GM21529 (cell line): ENCODE data around the gene PHF20.
"Not testable (repeated sequence)": the region's sequence is repeated elsewhere in the genome, so short reads cannot be mapped to it uniquely, and the experiment has no call there.

Experiments used
- ATAC-seq: cut with Tn5 transposase; IDR thresholded peaks from one replicate; pipeline ENCODE4 v1.9.1; 2021; ENCODE audit not compliant: unreplicated experiment

Gene PHF20

DNA sequence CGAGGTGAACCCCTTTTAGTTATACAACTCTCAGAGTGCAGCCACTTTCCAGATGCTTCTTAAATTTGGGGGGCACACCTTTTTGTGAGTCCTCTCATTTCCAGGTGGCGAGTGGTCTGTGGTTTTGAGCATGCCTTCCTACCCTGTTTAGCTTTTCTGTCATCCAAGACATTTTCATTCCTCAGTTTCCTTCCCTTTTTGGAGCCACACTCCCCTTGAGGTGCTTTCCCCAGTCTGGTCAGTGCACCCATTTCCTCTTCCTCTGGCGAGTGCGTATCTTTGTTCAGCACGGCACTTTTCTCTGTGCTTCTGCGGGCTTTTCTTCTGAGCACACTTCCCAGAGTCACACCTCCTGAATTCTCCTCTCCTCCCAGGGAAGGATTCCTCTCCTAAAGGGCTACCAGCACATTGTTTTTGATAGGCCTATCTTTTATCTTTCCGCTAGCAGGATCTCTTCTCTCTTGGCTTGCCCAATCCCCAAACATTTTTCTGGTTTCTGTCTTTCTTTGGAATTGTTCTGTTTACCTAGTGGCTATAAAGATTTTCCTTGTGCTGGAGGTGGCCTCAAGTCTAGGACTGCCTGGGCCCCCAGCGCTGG lies 1.4 kb downstream of the PHF20 start:
- no peak for ATAC-seq

DNA sequence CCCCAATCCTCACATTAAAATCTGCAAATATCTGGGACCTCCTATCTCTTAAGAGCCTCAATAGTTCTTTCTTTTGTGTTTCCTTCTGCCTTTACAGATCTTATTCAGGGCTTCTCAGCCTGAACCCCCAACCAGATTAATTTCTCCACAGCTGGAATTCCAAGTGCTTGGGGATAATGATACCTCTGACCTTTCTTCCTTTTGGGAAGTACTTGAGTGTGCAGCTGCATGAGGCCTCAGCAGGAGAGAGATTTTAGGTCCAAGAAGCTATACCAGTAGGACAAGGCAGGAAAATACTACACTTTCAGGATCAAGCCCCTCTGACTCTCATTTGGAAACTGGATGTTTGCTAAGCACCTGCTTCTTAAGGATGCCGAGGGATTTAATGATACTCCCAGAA lies 2.6 kb downstream of the PHF20 start:
- no peak for ATAC-seq

- ATAC-seq, result no peak
Measured at GRCh38 chr20:35776513-35777101, 4.8 kb downstream of the PHF20 start.

GRCh38 chr20:35783811-35784210 lies 12.0 kb downstream of the PHF20 start:
- ATAC-seq, result not testable (repeated sequence)

DNA sequence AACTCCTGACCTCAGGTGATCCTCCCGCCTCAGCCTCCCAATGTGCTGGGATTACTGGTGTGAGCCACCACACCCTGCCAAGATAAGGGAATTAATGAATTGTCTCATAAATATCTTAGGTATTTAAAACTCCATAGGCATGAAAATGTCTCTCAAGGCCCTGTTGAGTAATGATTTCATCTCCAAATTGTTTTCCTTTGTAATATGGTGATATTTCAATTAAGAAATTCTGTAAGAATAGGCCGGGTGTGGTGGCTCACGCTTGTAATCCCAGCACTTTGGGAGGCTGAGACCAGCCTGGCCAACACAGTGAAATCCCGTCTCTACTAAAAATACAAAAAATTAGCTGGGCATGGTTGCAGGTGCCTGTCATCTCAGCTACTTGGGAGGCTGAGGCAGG lies 13.7 kb downstream of the PHF20 start:
- not testable (repeated sequence) for ATAC-seq

- no peak for ATAC-seq
Measured at GRCh38 chr20:35788796-35789195, 17.0 kb downstream of the PHF20 start.

DNA sequence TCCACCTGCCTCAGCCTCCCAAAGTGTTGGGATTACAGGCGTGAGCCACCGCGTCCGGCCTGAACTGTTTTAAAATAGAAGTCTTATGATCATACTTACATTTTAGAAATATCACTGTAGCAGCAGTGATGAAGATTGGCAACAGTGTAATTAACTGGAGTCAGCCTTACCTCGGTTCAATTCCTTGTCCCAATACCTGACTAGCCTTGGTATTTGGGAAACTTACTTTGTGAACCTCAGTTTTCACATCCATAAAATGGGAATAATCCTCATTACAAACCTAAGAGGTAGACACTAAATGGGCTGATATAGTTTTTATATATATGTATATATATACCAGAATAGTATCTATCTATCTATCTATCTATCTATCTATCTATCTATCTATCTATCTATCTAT lies 19.3 kb downstream of the PHF20 start:
- no peak for ATAC-seq

GRCh38 chr20:35791821-35792220 lies 20.0 kb downstream of the PHF20 start:
- no peak for ATAC-seq

DNA sequence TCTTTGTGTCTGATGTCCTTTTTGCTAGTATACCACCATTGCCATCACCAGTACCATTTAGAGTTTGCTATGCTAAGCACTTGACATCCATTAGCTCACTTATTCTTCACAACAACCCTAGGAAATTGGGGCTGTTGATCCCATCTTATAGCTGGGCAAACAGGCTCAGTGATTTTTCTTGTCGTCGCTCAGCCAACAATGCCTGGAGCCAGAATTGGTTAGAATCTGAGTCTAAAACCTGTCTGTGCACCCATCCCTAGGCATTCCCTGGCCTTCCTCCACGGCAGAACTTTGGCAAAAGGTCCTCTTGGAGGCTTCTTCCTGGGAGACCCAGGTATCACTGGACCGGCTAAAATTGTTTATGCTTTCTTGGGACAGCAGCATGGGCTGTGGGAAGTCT lies 20.9 kb downstream of the PHF20 start:
- ATAC-seq, result no peak

DNA sequence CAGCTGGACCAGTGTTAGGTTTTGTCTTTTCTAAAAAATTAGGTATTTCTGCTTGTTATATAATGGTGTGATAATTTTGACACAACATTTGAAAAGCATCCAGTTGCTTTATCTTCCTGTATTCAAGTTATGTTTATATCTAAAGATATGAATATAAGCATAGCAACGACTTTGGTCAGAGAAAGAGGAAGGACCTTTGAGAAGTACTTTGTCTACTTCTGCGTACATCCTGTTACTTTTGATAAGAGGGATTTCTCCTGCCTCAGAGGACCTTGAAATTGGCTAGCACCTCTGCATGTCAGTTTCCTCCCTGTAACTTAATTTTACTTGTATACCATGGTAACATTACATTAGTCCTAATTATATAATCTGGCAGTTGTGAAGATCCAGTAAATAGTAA lies 24.8 kb downstream of the PHF20 start:
- ATAC-seq, result no peak

DNA sequence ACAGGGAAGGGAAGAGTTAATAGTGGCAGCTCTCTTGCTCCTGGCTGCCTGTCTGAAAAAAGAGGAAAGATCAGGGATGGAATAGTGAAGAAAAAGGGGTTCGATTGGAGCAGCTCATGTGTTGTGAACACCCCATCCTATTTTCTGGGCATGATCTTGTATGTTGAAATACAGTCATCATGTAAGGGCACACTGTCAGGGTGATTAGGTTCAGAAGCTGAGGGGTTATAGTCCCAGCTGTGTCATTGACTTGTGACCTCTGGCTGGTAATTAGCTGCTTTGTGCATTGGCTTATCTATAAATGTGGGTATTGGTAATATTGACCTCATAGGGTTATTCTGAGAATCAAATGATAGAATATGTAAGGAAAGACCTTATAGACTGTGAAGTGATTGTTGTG lies 30.1 kb downstream of the PHF20 start:
- ATAC-seq, result no peak

DNA sequence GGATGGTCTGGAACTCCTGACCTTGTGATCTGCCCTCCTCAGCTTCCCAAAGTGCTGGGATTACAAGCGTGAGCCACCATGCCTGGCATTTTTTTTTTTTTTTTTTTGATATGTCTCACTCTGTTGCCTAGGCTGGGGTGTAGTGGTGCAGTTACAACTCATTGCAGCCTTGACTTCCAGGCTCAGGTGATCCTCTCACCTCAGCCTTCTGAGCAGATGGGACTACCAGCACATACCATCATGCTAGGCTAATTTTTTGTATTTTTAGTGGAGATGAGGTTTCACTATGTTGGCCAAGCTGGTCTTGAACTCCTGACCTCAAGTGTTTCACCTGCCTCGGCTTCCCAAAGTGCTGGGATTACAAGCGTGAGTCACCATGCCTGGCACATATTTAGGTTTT lies 34.3 kb downstream of the PHF20 start:
- no peak for ATAC-seq

GRCh38 chr20:35807877-35808276 lies 36.1 kb downstream of the PHF20 start:
- ATAC-seq, result no peak

DNA sequence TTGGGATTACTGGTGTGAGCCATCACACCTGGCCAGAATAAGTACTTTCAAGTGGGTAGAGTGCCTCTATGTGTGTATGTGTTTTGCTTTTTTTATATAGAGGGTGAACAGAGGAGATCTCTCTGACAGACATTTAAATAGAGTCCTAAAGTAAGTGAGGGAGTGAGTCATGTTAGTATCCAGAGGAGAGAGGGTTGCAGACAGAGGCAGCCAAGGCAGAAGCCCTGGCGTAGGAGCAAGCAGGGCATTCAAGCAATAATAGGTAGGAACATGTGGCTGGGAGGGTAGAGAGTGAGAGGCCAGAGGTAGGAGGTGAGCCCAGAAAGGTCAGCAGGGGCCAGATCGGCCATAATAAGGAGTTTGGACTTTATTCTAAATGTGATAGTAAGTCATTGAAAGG lies 48.9 kb downstream of the PHF20 start:
- ATAC-seq, result no peak

DNA sequence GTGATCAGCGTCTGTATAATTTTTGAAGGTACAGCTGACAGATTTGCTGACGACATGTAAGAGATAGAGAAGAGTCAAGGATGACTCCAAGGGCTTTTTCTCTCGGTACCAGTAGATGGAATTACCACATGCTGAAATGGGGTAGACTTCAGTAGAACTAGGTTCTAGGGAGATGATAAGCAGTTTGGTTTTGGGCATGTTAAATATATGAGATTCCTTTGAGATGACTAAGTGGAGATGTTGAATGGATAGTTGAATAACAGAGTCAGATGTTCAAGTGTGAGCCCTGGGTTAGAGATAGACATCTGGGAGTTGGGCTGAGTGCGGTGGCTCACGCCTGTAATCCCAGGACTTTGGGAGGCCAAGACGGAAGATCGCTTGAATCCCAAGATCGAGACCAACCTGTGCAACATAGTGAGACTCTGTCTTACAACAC lies 50.0 kb downstream of the PHF20 start:
- ATAC-seq, result no peak

GRCh38 chr20:35823147-35823546 lies 51.3 kb downstream of the PHF20 start:
- ATAC-seq, result no peak

- no peak for ATAC-seq
Measured at GRCh38 chr20:35823937-35824336, 52.1 kb downstream of the PHF20 start.

DNA sequence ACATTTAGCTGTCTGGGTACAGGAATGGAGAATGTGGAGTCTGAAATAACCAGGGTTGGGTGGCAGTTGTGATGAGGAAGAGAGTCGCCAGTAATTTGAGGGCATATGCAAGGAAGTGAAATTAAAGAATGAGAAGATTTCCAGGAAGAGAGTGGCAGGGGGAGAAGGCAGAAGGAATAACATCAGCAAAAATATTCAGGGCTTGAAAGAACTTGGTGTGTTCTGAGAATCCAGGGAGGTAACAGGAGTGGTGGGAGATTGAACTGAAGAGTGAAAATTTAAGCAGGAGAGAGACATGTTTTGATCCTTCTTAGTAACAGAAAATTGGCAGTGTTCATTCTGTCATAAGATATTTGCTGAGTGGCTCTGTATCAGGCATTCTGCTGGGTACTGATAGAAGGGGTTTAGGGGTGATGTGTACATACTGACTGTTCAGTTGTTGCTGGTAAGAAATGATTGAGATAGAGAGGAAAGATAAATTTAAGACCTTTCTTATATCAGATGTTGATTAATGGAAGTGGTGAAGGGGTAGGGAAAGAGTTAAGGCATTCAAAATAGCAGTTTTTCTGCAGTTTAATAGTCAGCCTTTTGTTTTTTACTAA lies 54.7 kb downstream of the PHF20 start:
- no peak for ATAC-seq

GRCh38 chr20:35828434-35828833 lies 56.6 kb downstream of the PHF20 start:
- ATAC-seq, result no peak

- no peak for ATAC-seq
Measured at GRCh38 chr20:35828916-35829315, 57.1 kb downstream of the PHF20 start.

GRCh38 chr20:35830264-35830663 lies 58.4 kb downstream of the PHF20 start:
- no peak for ATAC-seq

DNA sequence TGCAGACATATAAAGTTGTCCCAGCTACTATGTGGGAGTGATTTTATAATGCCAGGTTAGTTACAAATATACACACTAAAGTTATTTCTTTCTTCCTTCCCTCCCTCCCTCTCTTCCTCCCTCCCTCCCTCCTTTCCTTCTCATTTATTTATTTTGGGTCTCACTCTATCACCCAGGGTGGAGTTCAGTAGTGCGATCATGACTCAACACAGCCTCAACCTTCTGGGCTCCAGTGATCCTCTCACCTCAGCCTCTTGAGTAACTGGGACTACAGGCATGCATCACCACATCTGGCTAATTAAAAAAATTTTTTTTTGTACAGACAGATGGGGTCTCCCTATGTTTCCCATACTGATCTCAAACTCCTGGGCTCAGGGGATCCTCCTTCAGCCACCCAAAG lies 59.2 kb downstream of the PHF20 start:
- ATAC-seq, result no peak

DNA sequence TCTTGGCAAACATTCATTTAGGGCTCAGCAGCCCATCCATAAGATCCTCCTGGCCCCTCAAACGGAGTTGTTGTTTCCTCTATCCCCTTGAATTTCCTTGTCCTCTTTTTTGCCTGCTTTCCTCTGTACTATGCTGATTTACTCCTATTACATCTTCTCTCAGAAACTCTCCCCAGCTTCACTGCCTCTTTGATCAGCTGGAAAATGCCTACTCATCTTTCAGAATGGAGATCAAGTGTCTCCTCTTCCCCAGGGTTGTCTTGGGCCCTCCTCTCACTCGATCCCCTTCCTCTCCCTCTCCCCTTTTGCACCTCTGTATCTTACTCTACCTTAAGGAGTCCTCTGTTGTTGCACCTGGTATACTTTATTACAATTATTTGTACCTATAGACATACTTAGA lies 60.2 kb downstream of the PHF20 start:
- no peak for ATAC-seq
